NOMO-1 treated with DMSO at 0.1 percent for 48 hours (cell line): ENCODE data around the gene SSBP3.
"Not testable (repeated sequence)": the region's sequence is repeated elsewhere in the genome, so short reads cannot be mapped to it uniquely, and the experiment has no call there.

Experiments
- DNase-seq: peaks from one replicate; lab custom pipeline; 2025; ENCODE audit not compliant: unreplicated experiment; lab: John Stamatoyannopoulos, UW

Gene SSBP3

GRCh38 chr1:54355931-54356679 lies 50.1 kb downstream of the SSBP3 start:
- peak; percentile 76 for DNase-seq

GRCh38 chr1:54354899-54355298 lies 51.3 kb downstream of the SSBP3 start:
- no peak for DNase-seq

GRCh38 chr1:54353959-54354358 lies 52.2 kb downstream of the SSBP3 start:
- DNase-seq = no peak

- DNase-seq = no peak
Observed at GRCh38 chr1:54352755-54353154, 53.4 kb downstream of the SSBP3 start.

GRCh38 chr1:54350360-54350759 lies 55.8 kb downstream of the SSBP3 start:
- peak; percentile 70 for DNase-seq

GRCh38 chr1:54348700-54349021 lies 57.5 kb downstream of the SSBP3 start:
- DNase-seq = no peak

GRCh38 chr1:54347955-54348699 lies 58.1 kb downstream of the SSBP3 start:
- DNase-seq = no peak

GRCh38 chr1:54347261-54347954 lies 58.8 kb downstream of the SSBP3 start:
- no peak for DNase-seq

GRCh38 chr1:54345548-54345947 lies 60.6 kb downstream of the SSBP3 start:
- not testable (repeated sequence) for DNase-seq

GRCh38 chr1:54345116-54345515 lies 61.1 kb downstream of the SSBP3 start:
- no peak for DNase-seq

GRCh38 chr1:54342742-54343687 lies 63.2 kb downstream of the SSBP3 start:
- DNase-seq = no peak

- no peak for DNase-seq
Observed at GRCh38 chr1:54342288-54342687, 63.9 kb downstream of the SSBP3 start.

- no peak for DNase-seq
Observed at GRCh38 chr1:54341763-54342162, 64.4 kb downstream of the SSBP3 start.

GRCh38 chr1:54340878-54341277 lies 65.3 kb downstream of the SSBP3 start:
- DNase-seq = no peak

- no peak for DNase-seq
Observed at GRCh38 chr1:54340434-54340833, 65.8 kb downstream of the SSBP3 start.

- no peak for DNase-seq
Observed at GRCh38 chr1:54339126-54339525, 67.1 kb downstream of the SSBP3 start.

- DNase-seq = no peak
Observed at GRCh38 chr1:54338464-54338863, 67.7 kb downstream of the SSBP3 start.

- DNase-seq = no peak
Observed at GRCh38 chr1:54337928-54338327, 68.3 kb downstream of the SSBP3 start.

GRCh38 chr1:54337034-54337433 lies 69.2 kb downstream of the SSBP3 start:
- DNase-seq = no peak

GRCh38 chr1:54336116-54336515 lies 70.1 kb downstream of the SSBP3 start:
- DNase-seq = no peak

- DNase-seq = peak; percentile 24
Observed at GRCh38 chr1:54335755-54336108, 70.5 kb downstream of the SSBP3 start.
